K562 (cell line): Measurements from ENCODE around the gene DDX43. TPM values are rescaled to one million over a fixed set of nuclear protein-coding genes. Genes with fewer than 3 reads are reported as not detected.

Experiments
- ATAC-seq: fragments of 200-7000 bp; cut with Tn5 transposase; 3 replicates; pipeline ENCODE4 v1.9.1; 2020; ENCODE audit warnings: moderate library complexity
- Bru-seq: library from RNA; stranded (reverse); fragments of 400-500 nt; gene quantifications from one replicate; lab custom pipeline; 2021; lab: Mats Ljungman, UMichigan
- BruChase-seq, 2 experiments: library from RNA; stranded (reverse); fragments of 400-500 nt; gene quantifications; one replicate each; lab custom pipeline; 2021; lab: Mats Ljungman, UMichigan
- BruUV-seq: library from RNA; stranded (reverse); fragments of 400-500 nt; replicated peaks from 2 replicates; lab custom pipeline; 2021; lab: Mats Ljungman, UMichigan
- CTCF ChIA-PET: fragments of 300-600 bp; formaldehyde crosslinking; extraction: SDS; loops from one replicate; lab custom pipeline; 2021; ENCODE audit warnings: low intra/inter-chr PET ratio; lab: Yijun Ruan, JAX
- POLR2A ChIA-PET: fragments of 300-600, 350-650 bp; sonication (Branson Sonifier 250); formaldehyde crosslinking; extraction: SDS; loops from one replicate; lab custom pipeline; 2021; ENCODE audit warnings: antibody characterized with exemption, inconsistent platforms; lab: Yijun Ruan, JAX
- DNase-seq, 4 experiments: peaks; one replicate each; pipeline versions ENCODE4 v3.0.0 to v3.0.0-alpha.2; 2011 to 2018; ENCODE audit warnings: low spot score in 3 of 4, mixed read lengths in 3 of 4; ENCODE audit errors: extremely low read depth in 1 of 4
- FAIRE-seq: peaks from 2 replicates; lab custom pipeline; 2011; peaks lifted over from hg19 to GRCh38; lab: Jason Lieb, UNC
- H2AFZ ChIP-seq: 2 replicates; pipeline ENCODE4 v1.6.0; 2011; ENCODE audit warnings: low read depth, low read length, control low read depth, inconsistent platforms
- H3K27ac ChIP-seq: fragments of 200-600 bp; 3 replicates; pipeline ENCODE4 v1.8.0; 2011; ENCODE audit warnings: low read depth, mild to moderate bottlenecking, control low read depth, inconsistent platforms, low read length, moderate library complexity, mixed read lengths; ENCODE audit errors: extremely low read depth
- H3K27me3 ChIP-seq, 2 experiments: fragments of 300-600 bp in 1 of 2; 2 replicates in 1 of 2; 3 replicates in 1 of 2; pipeline versions ENCODE4 v1.6.0 to v1.8.0; 2011; ENCODE audit warnings: inconsistent platforms in 2 of 2, low read length in 2 of 2, mild to moderate bottlenecking in 1 of 2, mixed read lengths in 1 of 2, moderate library complexity in 1 of 2; ENCODE audit not compliant: control insufficient read depth in 2 of 2, insufficient read depth in 2 of 2
- H3K36me3 ChIP-seq: fragments of 300-600 bp; 3 replicates; pipeline ENCODE4 v1.8.0; 2011; ENCODE audit warnings: mild to moderate bottlenecking, low read length, inconsistent platforms; ENCODE audit not compliant: control insufficient read depth, insufficient read depth
- H3K4me1 ChIP-seq, 2 experiments: fragments of 200-600 bp in 1 of 2; replicated peaks in 1 of 2; 2 replicates in 1 of 2; 3 replicates in 1 of 2; pipeline versions ENCODE4 v1.5.1 to v1.8.0; 2011; ENCODE audit warnings: inconsistent platforms in 2 of 2, low read length in 2 of 2, mild to moderate bottlenecking in 1 of 2, mixed read lengths in 1 of 2, moderate library complexity in 1 of 2; ENCODE audit not compliant: control insufficient read depth in 2 of 2, insufficient read depth in 2 of 2
- H3K4me2 ChIP-seq: 2 replicates; pipeline ENCODE4 v1.6.1; 2011; ENCODE audit warnings: low read length, control low read depth, inconsistent platforms, mixed read lengths; ENCODE audit not compliant: insufficient read depth
- H3K4me3 ChIP-seq: fragments of 200-600 bp; sonication (generic), shearing (Covaris generic); 2 replicates; pipeline ENCODE4 v1.5.1; 2016; ENCODE audit warnings: control low read depth, inconsistent platforms
- H3K79me2 ChIP-seq: fragments of 200-600 bp; 3 replicates; pipeline ENCODE4 v1.8.0; 2011; ENCODE audit warnings: low read length, inconsistent platforms; ENCODE audit not compliant: control insufficient read depth, insufficient read depth
- H3K9ac ChIP-seq, 2 experiments: 2 replicates each; pipeline versions ENCODE4 v1.6.0 to v1.6.1; 2011; ENCODE audit warnings: low read depth in 2 of 2, low read length in 2 of 2, control low read depth in 1 of 2, inconsistent platforms in 1 of 2, mild to moderate bottlenecking in 1 of 2, mixed read lengths in 1 of 2; ENCODE audit not compliant: insufficient read depth in 1 of 2
- H3K9me1 ChIP-seq: one replicate; pipeline ENCODE4 v1.6.0; 2011; ENCODE audit warnings: inconsistent platforms, mild to moderate bottlenecking, low read length, moderate library complexity; ENCODE audit not compliant: control insufficient read depth, insufficient read depth
- H3K9me3 ChIP-seq: replicated peaks from 2 replicates; pipeline ENCODE4 v1.5.1; 2011; ENCODE audit warnings: low read depth, low read length, inconsistent platforms; ENCODE audit not compliant: control insufficient read depth, insufficient read depth
- H4K20me1 ChIP-seq: replicated peaks from 2 replicates; pipeline ENCODE4 v1.6.1; 2011; ENCODE audit warnings: low read length, inconsistent platforms, mixed read lengths; ENCODE audit not compliant: control insufficient read depth, insufficient read depth
- CBX1 ChIP-seq: sonication (generic); IDR thresholded peaks from 2 replicates; pipeline ENCODE4 v1.6.1; 2016; ENCODE audit warnings: antibody characterized with exemption, low read depth, mild to moderate bottlenecking
- HES1 ChIP-seq: fragments of 450-650 bp; IDR thresholded peaks from 2 replicates; pipeline ENCODE4 v1.6.1; 2016; ENCODE audit warnings: low read depth, mild to moderate bottlenecking, moderate library complexity
- WGBS: fragments of 100-300 bp; shearing (Covaris generic); methylation state at CpG from one replicate; pipeline ENCODE4 v1.1.6; 2016; ENCODE audit warnings: low coverage, mixed read lengths; ENCODE audit not compliant: insufficient coverage; ENCODE audit errors: missing lambda C conversion rate; 5-methylcytosine and 5-hydroxymethylcytosine counted together
- in situ Hi-C: fragments of 300-500 bp; cut with MboI; formaldehyde crosslinking; loops from 4 replicates; pipeline ENCODE4 v1.15.0; 2018; ENCODE audit warnings: inconsistent platforms, mixed read lengths
- intact Hi-C: fragments of 100-400 bp; cut with micrococcal nuclease; formaldehyde crosslinking; loops from 2 replicates; pipeline ENCODE4 v1.14.2; 2022
- long read RNA-seq, 3 experiments: library from polyadenylated mRNA in 2 of 3; library from RNA in 1 of 3; unstranded in 2 of 3; stranded (forward) in 1 of 3; transcript quantifications; one replicate each; pipeline ENCODE4 v2.0.0, GENCODE V29; 2019 to 2022
- polyA minus RNA-seq, 3 experiments: library from RNA; depleted of rRNA, polyadenylated mRNA; stranded (reverse); fragments of >200 nt; gene quantifications; 2 replicates each; pipeline ENCODE4 v1.2.3, GENCODE V29; 2011
- polyA plus RNA-seq, 8 experiments: library from polyadenylated mRNA; depleted of rRNA in 4 of 8; stranded (reverse) in 5 of 8; unstranded in 3 of 8; fragments of >200 nt; fragmentation: Nextera tagmentation in 2 of 8; fragmentation: Illumina TruSeq in 1 of 8; extraction: Ambion mirVana in 2 of 8; extraction: Trizol in 1 of 8; gene quantifications; 2 replicates each; pipeline versions ENCODE4 v1.2.1 to v1.2.3, GENCODE V29; 2011 to 2014; ENCODE audit warnings: inconsistent platforms in 1 of 8, missing spikeins in 1 of 8
- total RNA-seq, 7 experiments: library from RNA; depleted of rRNA in 6 of 7; stranded (reverse); fragments of >200 nt in 6 of 7; fragmentation: Illumina TruSeq in 2 of 7; extraction: Trizol in 2 of 7; gene quantifications; 2 replicates each; pipeline versions ENCODE4 v1.2.1 to v1.2.3, GENCODE V29; 2011 to 2021; ENCODE audit warnings: low replicate concordance in 1 of 7
- TF ChIP-seq, protein P1 (sequence below), 2 experiments: IDR thresholded peaks in 1 of 2; conservative IDR thresholded peaks in 1 of 2; 2 replicates each; pipeline ENCODE4 v1.6.1; 2016; ENCODE audit warnings: low read depth in 2 of 2, mild to moderate bottlenecking in 1 of 2, missing compliant biosample characterization in 1 of 2, missing genetic modification characterization in 1 of 2, moderate library complexity in 1 of 2
- TF ChIP-seq, protein P2 (sequence below), 3 experiments: fragments of 200-800 bp in 1 of 3; sonication (Bioruptor generic) in 1 of 3; sonication (generic) in 1 of 3; formaldehyde crosslinking in 1 of 3; IDR thresholded peaks; 2 replicates each; pipeline versions ENCODE4 v1.6.1 to v1.8.0; 2016 to 2022; ENCODE audit warnings: mild to moderate bottlenecking in 2 of 3, missing compliant biosample characterization in 2 of 3, missing genetic modification characterization in 2 of 3, missing genetic modification reagents in 1 of 3

The DDX43 gene
- total RNA-seq (2011; cell fraction: chromatin; rRNA removed; ENCODE audit: low replicate concordance), result 0.23 TPM in 1 of 2 replicates, not detected in the other
- not detected in 2 replicates for total RNA-seq (2011; cell fraction: nucleolus; rRNA removed)
- total RNA-seq (2011; cell fraction: nucleoplasm; rRNA removed), result not detected in 2 replicates
- 0.32 TPM in 1 of 2 replicates, not detected in the other for total RNA-seq (2014; rRNA removed)
- total RNA-seq (2014; rRNA removed; fragmentation: Illumina TruSeq; extraction: Trizol), result 0.19 and 0.40 TPM in 2 replicates
- total RNA-seq (2015; rRNA removed; fragmentation: Illumina TruSeq; extraction: Trizol), result 0.19 and 0.25 TPM in 2 replicates
- total RNA-seq (2021), result 0.18 and 0.20 TPM in 2 replicates
- polyA plus RNA-seq (2011; rRNA removed), result 0.07 TPM in 1 of 2 replicates, not detected in the other
- polyA plus RNA-seq (2011; cell fraction: cytosol; rRNA removed), result not detected in 2 replicates
- polyA plus RNA-seq (2011; cell fraction: nucleus; rRNA removed), result not detected in 2 replicates
- 0.23 and 0.37 TPM in 2 replicates for polyA plus RNA-seq (2012)
- 0.12 and 0.42 TPM in 2 replicates for polyA plus RNA-seq (2014; fragmentation: Illumina TruSeq; extraction: Trizol)
- polyA plus RNA-seq (2014; fragmentation: Nextera tagmentation; extraction: Ambion mirVana), result under 1 TPM; 0.10 to 0.27 TPM
- polyA plus RNA-seq (2014; rRNA removed), result 0.57 and 0.88 TPM in 2 replicates
- not detected in 2 replicates for polyA minus RNA-seq (2011; rRNA and poly(A)+ RNA removed)
- polyA minus RNA-seq (2011; cell fraction: cytosol; rRNA and poly(A)+ RNA removed), result not detected in 2 replicates
- not detected in 2 replicates for polyA minus RNA-seq (2011; cell fraction: nucleus; rRNA and poly(A)+ RNA removed)
- percentile 22 among the genes with signal in this experiment for Bru-seq, nascent RNA
- percentile 24 among the genes with signal in this experiment for BruChase-seq, experiment 1, labeled RNA remaining after a 2-hour chase
- BruChase-seq, experiment 2, labeled RNA remaining after a 6-hour chase, result percentile 33 among the genes with signal in this experiment
- long read RNA-seq, experiment 1, partial matches to known transcripts, result 1 of 1 reads
- long read RNA-seq, experiment 1, other reads (novel, unspliced or antisense), result 0 of 1 reads
- long read RNA-seq, experiment 2, partial matches to known transcripts, result 1 of 1 reads
- long read RNA-seq, experiment 2, other reads (novel, unspliced or antisense), result 0 of 1 reads
- long read RNA-seq, experiment 3, result 0 reads

GRCh38 chr6:73394577-73395354 lies at the start of gene DDX43:
Gene DDX43 (plus strand): TSS chr6:73394828. CDS start chr6:73394906, 78 bp downstream.
- in situ Hi-C loops, result no loop called here
- Histone ChIP-seq H4K20me1 (no peaks in the 10 kb centered on the region), H3K4me1 (peaks cover 4 to 7% of the 10 kb centered on the region in 2 experiments), H3K9me1 (no peaks in the 10 kb centered on the region), H3K27ac (no peak within 1 kb of the TSS), H3K27me3 (no peaks in the 10 kb centered on the region), H3K9me3 (no peaks in the 10 kb centered on the region; the same call in 1 of the 2 replicates), H3K4me2 (no peak within 1 kb of the TSS), H3K79me2 (no peaks in the 10 kb centered on the region), H3K36me3 (no peaks in the 10 kb centered on the region), H3K4me3 (no peak within 1 kb of the TSS), H2AFZ (no peak within 1 kb of the TSS), H3K9ac (no peak within 1 kb of the TSS)
- intact Hi-C loops, result no loop called here
- no peak for FAIRE-seq
- no peak for ATAC-seq
- DNase-seq, result no peak
- ChIA-PET POLR2A (interaction anchor here (0.6 kb wide), 1 partner anchor 47 kb away, joined by 3 read pairs; no protein-coding TSS in a partner anchor), CTCF (no interaction called here)
- TF ChIP-seq HES1, result no peak
- TF ChIP-seq, protein P1, sequence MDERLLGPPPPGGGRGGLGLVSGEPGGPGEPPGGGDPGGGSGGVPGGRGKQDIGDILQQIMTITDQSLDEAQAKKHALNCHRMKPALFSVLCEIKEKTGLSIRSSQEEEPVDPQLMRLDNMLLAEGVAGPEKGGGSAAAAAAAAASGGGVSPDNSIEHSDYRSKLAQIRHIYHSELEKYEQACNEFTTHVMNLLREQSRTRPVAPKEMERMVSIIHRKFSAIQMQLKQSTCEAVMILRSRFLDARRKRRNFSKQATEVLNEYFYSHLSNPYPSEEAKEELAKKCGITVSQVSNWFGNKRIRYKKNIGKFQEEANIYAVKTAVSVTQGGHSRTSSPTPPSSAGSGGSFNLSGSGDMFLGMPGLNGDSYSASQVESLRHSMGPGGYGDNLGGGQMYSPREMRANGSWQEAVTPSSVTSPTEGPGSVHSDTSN (CRISPR knock-in tag; IDR thresholded peaks at IDR 0.05; ENCODE audit: low read depth), result no peak
- TF ChIP-seq, protein P1 (tag; conservative IDR thresholded peaks at IDR 0.05; ENCODE audit: low read depth), result no peak
- TF ChIP-seq CBX1, result peak; percentile 36; the same call in 1 of the 2 replicates
- TF ChIP-seq, protein P2, sequence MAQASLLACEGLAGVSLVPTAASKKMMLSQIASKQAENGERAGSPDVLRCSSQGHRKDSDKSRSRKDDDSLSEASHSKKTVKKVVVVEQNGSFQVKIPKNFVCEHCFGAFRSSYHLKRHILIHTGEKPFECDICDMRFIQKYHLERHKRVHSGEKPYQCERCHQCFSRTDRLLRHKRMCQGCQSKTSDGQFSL (CRISPR knock-in tag; IDR thresholded peaks at IDR 0.05), result peak; percentile 51; the same call in 1 of the 2 replicates
- TF ChIP-seq, protein P2 (tag; IDR thresholded peaks at IDR 0.05), result no peak
- 88% methylated on average over 24 of the region's 54 CpGs for WGBS
- BruUV-seq, result no TSS peak
